SKM-1 treated with dmso at 0.1 percent for 144 hours (cell line): ENCODE measurements around the gene PPP1R11.
"Not testable (repeated sequence)": the region's sequence is repeated elsewhere in the genome, so short reads cannot be mapped to it uniquely, and the experiment has no call there.

Source experiments
- DNase-seq: peaks from one replicate; lab custom pipeline; 2025; ENCODE audit not compliant: unreplicated experiment; lab: John Stamatoyannopoulos, UW

PPP1R11 gene

GRCh38 chr6:30093951-30094661 is 27.1 kb downstream of the PPP1R11 start:
- no peak for DNase-seq

- no peak for DNase-seq
Measured at GRCh38 chr6:30096829-30097228, 29.8 kb downstream of the PPP1R11 start.

- DNase-seq = no peak
Measured at GRCh38 chr6:30097902-30098768, 31.1 kb downstream of the PPP1R11 start.

GRCh38 chr6:30100154-30100553 is 33.2 kb downstream of the PPP1R11 start:
- DNase-seq = no peak

- no peak for DNase-seq
Measured at GRCh38 chr6:30100585-30101443, 33.8 kb downstream of the PPP1R11 start.

- DNase-seq = peak; percentile 41
Measured at GRCh38 chr6:30101444-30102413, 34.7 kb downstream of the PPP1R11 start.

GRCh38 chr6:30102414-30102969 is 35.5 kb downstream of the PPP1R11 start:
- DNase-seq = peak; percentile 55

GRCh38 chr6:30102970-30103871 is 36.2 kb downstream of the PPP1R11 start:
- DNase-seq = peak; percentile 78

- DNase-seq = no peak
Measured at GRCh38 chr6:30103872-30104179, 36.8 kb downstream of the PPP1R11 start.

- no peak for DNase-seq
Measured at GRCh38 chr6:30104661-30105060, 37.7 kb downstream of the PPP1R11 start.

- DNase-seq = no peak
Measured at GRCh38 chr6:30111266-30111856, 44.4 kb downstream of the PPP1R11 start.

GRCh38 chr6:30112402-30112994 is 45.5 kb downstream of the PPP1R11 start:
- no peak for DNase-seq

GRCh38 chr6:30113003-30113759 is 46.2 kb downstream of the PPP1R11 start, which contains the start of gene TRIM31:
TRIM31 (minus strand) TSS chr6:30113090; CDS start chr6:30112805, 285 bp downstream.
- no peak for DNase-seq

GRCh38 chr6:30113841-30114240 is 46.8 kb downstream of the PPP1R11 start:
- DNase-seq = no peak

- no peak for DNase-seq
Measured at GRCh38 chr6:30116724-30117123, 49.7 kb downstream of the PPP1R11 start.

GRCh38 chr6:30118691-30119090 is 51.7 kb downstream of the PPP1R11 start:
- DNase-seq = not testable (repeated sequence)
